NCI-H2227 treated with DMSO at 0.1 percent for 48 hours (cell line): ENCODE measurements around the gene ADK.
A peak's percentile ranks its signal among the peaks of the same experiment; 100 is the strongest.
"Not testable (repeated sequence)": the region's sequence is repeated elsewhere in the genome, so short reads cannot be mapped to it uniquely, and the experiment has no call there.

Experiments
- DNase-seq: peaks from one replicate; lab custom pipeline; 2025; lab: John Stamatoyannopoulos, UW

Gene ADK

DNA sequence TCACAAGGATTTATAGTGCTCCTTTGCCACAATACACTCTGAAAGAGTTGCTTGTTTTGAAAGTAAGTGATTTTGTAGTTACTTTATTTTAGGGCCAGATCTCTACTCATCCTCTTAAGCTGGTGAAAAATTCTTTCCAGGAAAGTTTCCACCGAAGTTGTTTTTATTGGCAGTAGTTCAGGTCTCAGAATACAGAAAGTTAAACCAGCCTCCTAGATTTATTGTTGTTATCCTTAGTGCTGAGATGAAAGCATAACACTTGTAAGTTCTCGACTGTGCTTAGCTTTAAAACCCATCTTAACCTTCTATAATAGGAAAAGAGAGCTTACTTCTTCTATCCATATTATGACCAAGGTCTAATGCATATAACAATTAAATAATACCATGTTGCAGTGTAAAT is 5.9 kb upstream of the ADK start:
- DNase-seq, result no peak

DNA sequence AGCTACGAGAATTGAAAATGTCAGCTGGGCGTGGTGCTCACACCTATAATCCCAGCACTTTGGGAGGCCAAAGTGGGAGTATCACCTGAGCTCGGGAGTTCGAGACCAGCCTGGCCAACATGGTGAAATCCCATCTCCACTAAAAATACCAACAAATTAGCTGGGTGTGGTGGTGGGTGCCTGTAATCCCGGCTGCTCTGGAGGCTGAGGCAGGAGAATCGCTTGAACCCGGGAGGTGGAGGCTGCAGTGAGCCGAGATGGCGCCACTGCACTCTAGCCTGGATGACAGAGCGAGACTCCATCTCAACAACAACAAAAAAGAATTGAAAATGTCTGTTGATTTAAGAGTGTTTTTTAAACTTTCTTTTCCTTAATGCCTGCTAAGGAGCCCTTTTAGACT is 4.0 kb upstream of the ADK start:
- not testable (repeated sequence) for DNase-seq

DNA sequence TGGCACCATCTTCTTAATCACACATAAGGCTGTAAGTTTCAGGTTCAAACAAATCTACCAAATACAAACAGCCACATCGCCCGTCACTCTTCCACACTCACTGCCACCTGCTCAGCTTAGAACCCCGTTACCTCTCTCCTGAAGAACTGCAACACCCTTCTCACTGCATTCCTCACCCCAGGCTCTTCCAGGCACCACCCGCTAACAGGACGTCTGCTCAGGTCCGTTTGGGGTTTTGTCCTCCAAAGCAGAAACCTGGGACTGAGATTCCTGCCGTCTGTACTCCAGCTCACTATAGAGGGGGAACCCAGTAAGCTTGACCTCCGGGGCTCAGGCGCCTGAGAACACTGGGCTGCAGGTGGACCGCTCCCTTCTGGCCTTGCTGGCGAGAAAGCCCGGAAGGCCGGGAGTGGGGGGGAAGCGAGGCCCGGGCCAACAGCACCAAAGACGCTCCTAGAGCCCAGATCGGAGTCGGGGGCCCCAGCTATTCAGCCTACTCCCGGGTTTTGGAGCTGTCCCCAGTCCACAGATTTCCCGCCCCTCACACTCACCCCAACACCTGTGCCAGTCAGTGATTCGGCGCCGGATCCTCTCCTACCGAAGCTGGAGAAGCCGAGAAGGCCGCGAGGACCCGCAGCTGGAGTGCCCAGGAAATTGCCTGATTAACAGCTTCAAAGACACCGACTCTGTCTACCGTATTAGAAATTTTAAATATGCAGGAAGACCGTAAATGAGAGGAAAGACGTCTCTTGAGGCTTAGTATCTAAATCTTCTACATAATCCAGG is 624 bp upstream of the ADK start, which contains the start of gene AP3M1:
TSS of gene AP3M1 (minus strand) at position 625 of the 786 bp plus-strand sequence. CDS start 12,449 bp downstream, outside the sequence.
- no peak for DNase-seq

DNA sequence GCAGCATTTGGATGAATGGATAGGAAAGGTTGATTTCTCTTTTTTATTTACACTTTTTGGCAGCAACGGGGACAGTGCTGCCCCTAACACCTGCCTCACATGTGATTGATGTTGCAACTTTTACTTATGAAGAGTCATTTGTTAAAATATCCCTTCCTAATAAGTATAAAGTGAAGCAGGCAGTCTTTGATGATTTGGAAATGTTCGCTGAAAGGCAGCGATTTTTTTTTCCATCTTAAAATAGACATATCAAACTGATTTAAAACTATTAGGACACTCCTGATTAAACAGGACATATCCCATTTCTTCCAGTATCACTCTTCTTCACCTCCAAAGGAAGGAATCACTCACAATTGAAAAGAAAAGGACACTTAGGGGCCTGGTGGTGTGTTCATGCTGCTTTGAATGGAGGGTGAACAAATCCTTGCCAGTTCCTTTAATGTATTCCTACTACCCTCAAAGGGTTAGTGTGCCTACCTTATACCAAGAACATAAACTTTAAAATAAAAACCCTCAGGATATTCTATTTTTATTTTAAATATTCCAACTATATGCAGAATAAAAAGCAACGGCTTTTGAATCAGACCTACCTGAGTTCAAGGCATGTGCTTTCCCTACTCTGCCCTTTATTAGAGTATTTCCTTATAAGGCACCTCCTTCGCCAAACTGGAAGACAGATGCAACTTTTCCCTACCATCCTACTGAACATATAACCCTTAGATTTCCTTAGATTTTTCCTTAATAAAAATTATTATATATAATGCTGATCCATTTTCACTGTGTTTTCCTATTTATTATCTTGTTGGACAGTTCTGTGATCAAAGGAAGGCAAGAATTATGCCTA is 1.1 kb downstream of the ADK start:
- no peak for DNase-seq

DNA sequence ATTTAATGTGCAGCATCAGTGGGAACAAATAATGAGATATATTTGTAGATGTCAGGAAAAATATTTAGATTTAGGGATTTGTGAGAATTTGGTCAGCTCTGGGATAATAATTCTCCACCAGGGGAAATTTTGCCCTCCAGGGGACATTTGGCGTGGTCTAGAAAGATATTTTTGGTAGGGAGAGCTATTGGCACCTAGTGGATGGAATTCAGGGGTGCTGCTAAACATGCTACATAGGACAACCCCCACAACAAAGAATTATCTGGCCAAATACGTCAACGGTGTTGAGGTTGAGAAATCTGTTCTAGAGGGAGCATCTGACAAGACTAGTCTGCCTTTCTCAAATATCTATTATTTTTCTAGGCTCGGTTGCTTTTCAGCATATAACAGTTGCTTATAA is 2.1 kb downstream of the ADK start:
- DNase-seq, result no peak

DNA sequence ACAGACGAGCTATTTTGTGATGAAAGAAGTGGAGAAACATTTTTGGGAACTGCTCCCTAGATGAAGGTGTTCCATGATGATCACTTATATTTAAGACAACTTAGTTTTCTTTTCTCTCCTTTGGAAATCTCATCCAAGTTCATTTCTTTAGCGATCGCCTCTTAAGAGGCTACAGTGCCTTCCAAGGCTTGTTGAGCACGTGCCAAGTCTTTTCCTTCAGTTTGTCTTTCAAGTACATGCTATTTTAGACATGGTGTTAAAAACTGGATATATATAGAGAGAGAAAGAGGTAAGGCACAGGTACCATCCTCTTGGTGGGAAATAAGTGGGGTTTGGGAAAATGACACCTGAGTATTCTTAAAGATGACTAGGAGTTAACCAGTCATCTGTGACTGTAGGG is 2.7 kb downstream of the ADK start:
- no peak for DNase-seq

DNA sequence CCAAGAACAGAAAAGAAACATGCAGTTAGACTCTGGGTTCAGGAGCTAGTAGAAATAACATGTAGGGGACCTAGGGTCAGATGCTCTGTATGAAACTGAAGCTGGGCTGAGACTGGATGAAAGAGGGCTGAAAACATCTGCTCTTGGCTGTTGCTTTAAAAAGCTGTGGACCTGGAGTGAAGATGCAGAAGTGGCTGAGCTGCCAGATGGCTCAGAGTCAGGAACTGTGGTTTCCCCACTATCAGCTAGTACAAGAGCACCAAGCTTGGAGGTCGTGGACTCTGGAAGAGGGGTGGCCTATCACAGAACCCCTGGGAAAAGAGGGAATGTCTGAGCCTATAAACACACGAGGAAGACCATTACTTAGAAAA is 5.9 kb downstream of the ADK start:
- DNase-seq, result no peak

DNA sequence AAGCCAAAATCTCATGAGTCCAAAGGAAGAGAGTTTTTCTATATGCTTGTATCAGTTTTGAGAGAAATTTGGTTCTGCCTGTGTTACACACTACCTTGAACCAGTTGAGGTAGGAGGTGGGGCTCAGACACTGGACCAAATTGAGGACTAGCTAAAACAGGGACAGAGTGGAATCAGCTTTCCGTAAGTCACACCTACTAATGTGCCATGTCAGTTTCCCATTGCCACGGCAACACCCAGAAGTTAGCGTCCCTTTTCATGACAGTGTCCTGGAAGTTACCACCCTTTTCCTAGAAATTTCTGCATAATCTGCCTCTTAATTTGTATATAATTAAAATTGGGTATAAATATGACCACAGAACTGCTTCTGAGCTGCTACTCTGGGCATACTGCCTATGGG is 9.0 kb downstream of the ADK start:
- DNase-seq, result no peak

DNA sequence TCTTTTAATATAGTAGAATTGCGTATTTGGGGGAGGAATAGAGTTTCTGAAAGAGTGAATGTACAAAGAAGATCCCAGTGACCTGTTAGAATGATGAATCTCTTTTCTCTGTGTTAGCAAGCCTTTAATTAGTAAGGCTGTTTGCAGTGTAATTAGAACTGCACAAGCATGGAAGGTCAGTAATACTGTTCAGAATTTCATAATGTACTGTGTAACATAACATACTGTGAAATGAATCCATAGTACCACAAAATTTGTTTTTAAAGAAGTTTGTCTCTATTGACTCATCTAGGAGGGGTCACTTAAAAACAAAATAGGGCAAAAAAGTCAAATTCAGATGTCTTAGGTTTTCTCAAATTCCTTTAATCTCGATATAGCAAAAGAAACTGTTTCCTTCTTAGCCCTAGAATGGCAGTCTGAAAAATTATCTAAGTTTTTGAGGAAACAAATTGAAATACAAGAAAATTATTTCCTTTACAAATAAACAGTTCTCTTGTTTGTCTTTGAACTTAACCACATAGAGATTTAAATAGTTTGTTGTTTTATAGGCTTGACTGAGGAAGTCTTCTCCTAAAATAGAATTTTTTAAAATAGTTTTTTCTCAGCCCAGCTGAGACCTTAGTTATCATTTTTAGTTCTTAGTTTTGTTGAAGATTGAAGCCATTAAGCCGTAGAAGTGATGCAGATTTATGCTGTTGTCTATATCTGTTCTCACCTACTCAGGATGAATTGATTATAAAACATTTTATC is 12.5 kb downstream of the ADK start:
- no peak for DNase-seq

DNA sequence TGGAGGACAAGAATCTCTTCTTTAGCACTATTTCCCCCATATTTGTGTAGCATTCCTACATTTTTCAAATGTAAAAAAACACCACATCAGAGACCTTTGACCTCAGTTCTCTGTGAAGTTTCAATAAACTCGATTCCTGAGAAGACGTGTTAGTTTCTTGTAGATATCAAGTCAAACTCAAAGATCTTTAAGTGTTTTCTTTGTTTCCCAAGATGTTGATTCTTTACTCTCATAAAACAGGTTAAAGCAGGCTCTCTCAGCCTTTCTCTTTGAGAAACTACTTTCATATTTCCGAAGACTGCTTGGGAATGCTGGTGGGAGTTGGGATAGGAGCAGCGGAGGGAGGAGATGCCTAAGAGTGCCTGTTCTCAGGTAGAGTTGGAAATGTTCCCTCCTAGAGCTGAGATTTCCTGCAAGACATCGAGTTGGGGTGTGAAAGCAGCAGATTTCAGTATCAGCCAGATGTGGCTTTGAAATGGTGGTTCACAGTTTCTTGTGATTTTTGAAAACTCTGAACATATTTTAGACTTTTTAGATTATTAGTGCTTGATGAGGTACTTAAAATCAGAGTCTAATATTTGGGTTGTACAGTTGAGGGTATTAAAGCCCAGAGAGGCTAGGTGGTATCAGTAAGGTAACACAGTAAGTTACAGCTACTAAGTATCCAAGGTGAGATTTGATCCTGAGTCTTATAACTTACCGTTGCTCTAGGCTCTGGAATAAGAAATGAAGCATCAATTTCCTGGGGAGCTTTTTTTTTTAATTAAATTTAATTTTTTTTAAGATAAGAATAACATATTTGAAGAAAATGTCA is 13.9 kb downstream of the ADK start:
- no peak for DNase-seq

DNA sequence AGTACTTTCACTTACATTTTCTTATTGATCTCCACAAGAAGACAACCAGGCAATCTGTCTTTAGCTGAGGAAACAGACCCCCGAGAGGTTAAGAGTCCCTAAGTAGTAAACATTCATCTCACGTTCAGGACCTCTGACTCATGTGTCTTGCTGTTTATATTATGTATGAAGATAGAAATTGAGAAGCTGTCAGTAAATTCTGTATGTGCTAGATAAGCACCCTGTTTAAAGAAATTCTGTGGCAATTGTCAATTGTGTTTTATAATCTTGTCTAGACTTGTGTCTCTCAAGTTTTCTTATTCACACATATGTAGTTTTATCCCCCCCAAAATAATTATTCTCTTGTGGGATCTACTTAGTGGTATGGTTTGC is 14.5 kb downstream of the ADK start:
- DNase-seq, result no peak

DNA sequence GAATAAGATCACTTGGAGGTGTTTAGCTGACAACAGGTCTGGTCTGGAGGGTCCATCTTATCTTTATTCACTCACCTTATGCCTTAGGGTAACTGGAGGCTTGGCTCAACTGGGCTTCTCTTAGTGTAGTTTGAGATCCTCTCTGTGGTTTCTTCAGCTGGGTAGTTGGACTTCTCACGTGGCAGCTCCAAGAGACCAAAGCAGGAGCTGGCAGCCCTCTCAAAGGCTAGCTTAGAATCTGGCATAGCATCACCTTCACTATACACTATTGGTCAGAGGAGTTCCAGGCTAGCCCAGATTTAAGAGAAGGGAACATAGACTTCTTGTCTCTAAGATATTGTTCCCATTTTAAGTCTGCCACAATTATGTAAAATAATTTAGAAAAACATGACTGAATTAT is 16.4 kb downstream of the ADK start:
- DNase-seq, result no peak

DNA sequence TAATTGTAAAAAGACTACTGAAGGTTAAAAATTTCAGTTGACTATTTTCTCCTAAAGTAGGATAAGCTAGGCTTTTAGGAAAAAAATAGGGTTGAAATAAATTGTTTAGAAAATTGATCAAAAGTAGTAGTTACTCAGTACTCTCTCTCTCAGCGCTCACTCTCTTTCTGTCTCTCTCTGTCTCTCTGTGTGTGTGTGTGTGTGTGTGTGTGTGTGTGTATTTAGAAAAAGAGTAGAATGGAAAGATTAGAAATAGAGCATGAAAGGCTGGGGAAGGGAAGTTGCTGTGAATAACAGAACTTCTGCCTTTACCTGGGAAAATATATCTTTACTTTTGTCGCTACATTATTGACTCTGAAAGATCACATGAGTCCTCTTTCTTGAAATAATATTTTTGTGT is 20.6 kb downstream of the ADK start:
- DNase-seq, result no peak

DNA sequence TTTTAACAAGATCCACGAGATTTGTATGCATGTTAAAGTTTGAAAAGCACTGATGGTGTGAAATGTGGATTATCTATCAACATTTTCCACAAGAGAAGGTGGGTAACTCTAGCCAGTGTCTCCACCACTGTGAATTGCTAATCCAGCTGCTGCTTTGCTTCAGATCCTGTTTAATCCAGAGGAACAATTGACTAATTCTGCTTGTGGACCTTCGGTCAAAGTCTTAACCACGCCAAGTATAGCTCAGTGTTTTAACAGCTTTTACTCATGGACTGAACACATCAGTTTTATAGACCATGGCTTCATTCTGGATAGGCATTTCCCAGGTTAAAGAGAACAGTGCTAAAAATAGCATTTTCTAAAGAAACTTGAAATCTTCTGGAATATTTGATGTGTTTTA is 23.5 kb downstream of the ADK start:
- no peak for DNase-seq

DNA sequence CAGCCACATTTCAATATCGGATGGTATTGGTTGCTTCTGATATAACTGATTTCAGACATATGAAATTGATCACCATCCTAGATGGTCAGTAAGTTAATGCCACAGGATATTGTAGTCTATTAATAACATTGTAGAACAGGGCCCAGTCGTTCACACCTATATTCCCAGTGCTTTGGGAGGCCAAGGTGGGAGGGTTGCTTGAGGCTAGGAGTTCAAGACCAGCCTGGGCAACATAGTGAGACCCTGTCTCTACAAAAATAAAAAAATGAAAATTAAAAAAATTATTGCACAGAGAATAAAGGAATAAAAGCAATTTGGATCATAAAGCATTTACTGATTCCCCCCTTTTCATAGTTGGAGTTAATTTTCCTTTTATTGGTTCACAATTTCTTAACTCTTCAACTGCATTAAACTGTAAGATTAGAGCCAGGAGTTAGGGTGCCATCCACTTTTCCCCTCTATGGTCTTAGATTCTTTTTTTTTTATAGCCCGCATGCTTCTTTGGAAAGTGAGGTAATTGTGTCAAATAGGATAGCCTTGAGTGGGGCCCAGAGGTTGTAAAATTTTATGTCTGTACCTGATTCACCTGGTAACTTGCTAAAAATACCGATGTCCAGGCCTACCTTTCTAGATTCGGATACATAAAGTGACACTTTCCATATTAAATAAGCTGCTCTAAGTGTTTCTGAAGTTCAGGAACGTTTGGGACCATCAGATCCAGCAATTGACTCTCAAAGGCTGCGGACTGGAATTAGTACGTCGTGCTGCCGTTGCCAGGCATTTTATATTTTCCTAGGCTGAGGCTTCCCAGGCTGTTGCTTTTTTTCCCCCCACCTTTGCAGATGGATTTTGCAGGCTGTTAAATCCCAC is 24.7 kb downstream of the ADK start:
- peak; percentile 78 for DNase-seq

DNA sequence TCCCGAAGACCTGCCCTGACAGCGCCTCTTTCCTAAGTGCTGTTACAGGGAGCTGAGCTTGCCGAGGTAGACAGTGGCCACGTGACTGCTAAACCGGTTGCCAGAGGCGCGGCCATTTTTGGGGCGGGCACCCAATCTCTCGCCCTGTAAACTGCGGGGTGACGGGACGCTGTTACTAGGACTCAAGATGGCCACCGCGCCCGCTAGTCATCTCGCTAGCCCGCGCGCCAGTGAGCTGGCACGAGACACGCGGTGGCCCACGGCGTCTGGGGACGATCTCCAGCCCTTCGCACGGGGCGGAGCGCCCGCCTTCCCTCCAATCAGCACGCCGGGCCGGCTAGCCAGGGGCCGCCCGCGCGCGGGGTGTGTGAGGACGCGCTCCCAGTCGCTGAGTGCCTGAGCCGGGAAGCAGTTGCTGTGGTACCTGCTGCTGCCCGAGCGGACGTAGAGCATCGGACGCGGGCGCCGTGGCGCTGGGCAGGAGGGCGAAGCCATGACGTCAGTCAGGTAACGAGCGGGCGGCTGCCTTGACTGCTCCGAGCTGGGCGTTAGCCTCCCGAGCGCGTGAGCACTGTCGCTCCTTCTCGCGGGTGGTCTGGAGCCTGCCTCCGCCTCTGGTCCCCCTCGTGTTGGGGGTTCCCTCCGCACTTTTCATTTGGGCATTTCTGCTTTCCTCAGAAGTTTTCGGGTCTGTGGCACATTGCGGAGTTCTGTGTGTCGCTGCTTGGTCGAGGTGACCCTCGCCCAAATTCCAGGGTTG is 25.5 kb downstream of the ADK start:
- peak; percentile 89 for DNase-seq

DNA sequence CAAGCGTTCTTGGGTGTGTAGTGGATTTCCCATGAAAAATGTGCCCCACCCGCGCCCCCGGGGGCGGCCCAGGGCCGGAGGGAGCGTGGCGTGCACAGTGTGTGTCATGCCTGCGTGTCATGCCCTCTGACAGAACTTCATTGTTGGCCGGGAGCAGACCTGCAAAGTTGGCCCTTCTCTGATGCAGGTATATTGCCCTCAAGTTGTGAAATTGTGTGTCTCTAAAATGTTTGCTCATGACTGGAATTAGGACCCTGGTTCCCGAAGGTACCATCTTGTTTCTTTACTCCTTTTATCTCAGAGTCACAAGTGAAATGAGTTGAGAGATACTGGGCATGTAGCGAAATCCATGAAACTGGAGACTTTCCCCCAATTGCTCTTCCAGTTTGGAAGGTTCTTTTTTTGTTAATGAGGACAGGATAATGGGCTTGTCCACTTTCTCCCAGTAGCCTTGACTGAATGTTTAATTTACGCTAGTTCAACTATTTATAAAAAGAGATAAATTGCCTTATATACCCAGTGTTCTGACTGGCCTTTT is 26.2 kb downstream of the ADK start:
- no peak for DNase-seq

DNA sequence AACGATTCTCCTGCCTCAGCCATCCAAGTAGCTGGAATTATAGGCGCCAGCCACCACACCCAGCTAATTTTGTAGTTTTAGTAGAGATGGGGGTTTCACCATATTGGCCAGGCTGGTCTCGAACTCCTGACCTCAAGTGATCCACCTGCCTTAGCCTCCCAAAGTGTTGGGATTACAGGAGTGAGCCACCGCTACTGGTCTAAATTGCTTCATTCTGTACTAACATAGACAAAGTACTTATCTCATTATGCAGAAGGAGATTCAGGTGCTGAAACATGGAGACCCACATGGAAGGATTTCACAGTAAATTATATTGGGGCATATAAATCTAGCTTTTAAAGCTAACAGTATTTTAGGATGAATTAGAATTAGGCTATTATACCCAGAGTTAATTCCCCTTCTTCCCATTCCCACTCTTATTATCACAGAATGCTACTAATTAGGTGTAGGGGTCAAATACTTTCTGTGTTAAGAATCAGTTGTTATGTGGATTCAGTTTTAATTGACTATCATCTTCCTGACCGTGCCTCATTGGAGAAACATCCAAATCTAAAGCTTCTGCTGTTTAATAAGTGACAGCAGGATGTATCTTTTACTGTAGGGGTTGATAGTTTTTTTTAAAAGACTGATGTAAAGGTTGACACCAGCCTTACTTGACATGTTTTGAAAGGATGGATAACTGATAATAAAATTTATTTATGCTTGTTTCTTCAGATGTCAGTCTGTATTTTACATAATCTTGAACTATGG is 27.2 kb downstream of the ADK start:
- DNase-seq, result no peak

DNA sequence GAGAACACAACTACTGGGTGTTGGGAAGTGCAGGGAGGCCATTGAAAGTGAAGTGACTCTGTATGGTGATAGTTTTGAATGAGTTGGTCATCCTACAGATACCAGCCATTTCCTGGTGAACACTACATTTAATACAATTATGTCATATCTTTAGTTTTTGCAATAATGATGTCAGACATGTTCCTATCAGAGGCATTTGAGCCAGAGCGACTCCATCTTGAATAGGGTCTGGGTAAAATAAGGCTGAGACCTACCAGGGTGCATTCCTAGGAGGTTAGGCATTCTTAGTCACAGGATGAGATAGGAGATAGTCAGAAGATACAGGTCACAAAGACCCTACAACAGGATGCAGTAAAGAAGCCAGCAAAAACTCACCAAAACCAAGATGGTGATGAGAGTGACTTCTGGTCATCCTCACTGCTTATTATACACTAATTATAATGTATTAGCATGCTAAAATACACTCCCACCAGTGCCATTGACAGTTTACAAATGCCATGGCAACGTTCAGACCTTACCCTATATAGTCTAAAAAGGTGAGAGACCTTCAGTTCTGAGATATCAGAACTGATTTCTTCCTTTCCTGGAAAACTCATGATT is 28.2 kb downstream of the ADK start:
- DNase-seq, result no peak
